GM12878 (cell line): ENCODE results near the gene EIF4H. TPM values are rescaled to one million over a fixed set of nuclear protein-coding genes. Genes with fewer than 3 reads are reported as not detected.

Experiments used
- ATAC-seq: fragments of 200-7000 bp; cut with Tn5 transposase; 3 replicates; pipeline ENCODE4 v1.9.1; 2020; ENCODE audit warnings: mild to moderate bottlenecking, moderate library complexity
- BruUV-seq: library from RNA; stranded (reverse); fragments of 400-500 nt; replicated peaks from 2 replicates; lab custom pipeline; 2021; lab: Mats Ljungman, UMichigan
- CTCF ChIA-PET: fragments of 300-600 bp; sonication (Branson Sonifier 250); formaldehyde crosslinking; extraction: SDS; loops from one replicate; lab custom pipeline; 2021; ENCODE audit warnings: inconsistent platforms; lab: Yijun Ruan, JAX
- POLR2A ChIA-PET: fragments of 350-600 bp; formaldehyde crosslinking; extraction: SDS; loops from one replicate; lab custom pipeline; 2021; ENCODE audit warnings: inconsistent platforms; lab: Charles Lee
- RAD21 ChIA-PET: fragments of 300-600 bp; sonication (Branson Sonifier 250); formaldehyde crosslinking; loops from one replicate; lab custom pipeline; 2023; ENCODE audit warnings: antibody characterized with exemption; ENCODE audit not compliant: unreplicated experiment; lab: Charles Lee
- SMC1A ChIA-PET: fragments of 300-600 bp; sonication (Branson Sonifier 250); formaldehyde crosslinking; loops from one replicate; lab custom pipeline; 2023; ENCODE audit not compliant: unreplicated experiment, uncharacterized antibody; lab: Charles Lee
- DNase-seq: peaks from one replicate; pipeline ENCODE4 v3.0.0-alpha.2; 2011; ENCODE audit warnings: low read depth, low spot score
- FAIRE-seq: peaks from 3 replicates; lab custom pipeline; 2011; peaks lifted over from hg19 to GRCh38; lab: Jason Lieb, UNC
- H2AFZ ChIP-seq: 2 replicates; pipeline ENCODE4 v1.6.0; 2011; ENCODE audit warnings: low read depth, low read length, control low read depth; ENCODE audit not compliant: control insufficient read depth
- H3K27ac ChIP-seq: 2 replicates; pipeline ENCODE4 v1.5.1; 2011; ENCODE audit warnings: control low read depth; ENCODE audit not compliant: control insufficient read depth, insufficient read depth
- H3K27me3 ChIP-seq, 2 experiments: replicated peaks in 1 of 2; 2 replicates each; pipeline versions ENCODE4 v1.6.0 to v1.6.1; 2011; ENCODE audit warnings: low read length in 1 of 2; ENCODE audit not compliant: control insufficient read depth in 2 of 2, insufficient read depth in 2 of 2
- H3K36me3 ChIP-seq, 2 experiments: 2 replicates each; pipeline ENCODE4 v1.5.1; 2011; ENCODE audit warnings: low read length in 1 of 2; ENCODE audit not compliant: control insufficient read depth in 2 of 2, insufficient read depth in 2 of 2
- H3K4me1 ChIP-seq: 2 replicates; pipeline ENCODE4 v1.6.1; 2011; ENCODE audit warnings: mild to moderate bottlenecking, low read length, moderate library complexity, mixed read lengths; ENCODE audit not compliant: control insufficient read depth, insufficient read depth
- H3K4me2 ChIP-seq: 2 replicates; pipeline ENCODE4 v1.6.0; 2011; ENCODE audit warnings: control low read depth; ENCODE audit not compliant: control insufficient read depth, insufficient read depth
- H3K4me3 ChIP-seq: fragments of 200-600 bp; sonication (generic); 2 replicates; pipeline ENCODE4 v1.5.1; 2016
- H3K79me2 ChIP-seq: 2 replicates; pipeline ENCODE4 v1.6.0; 2011; ENCODE audit warnings: low read length; ENCODE audit not compliant: control insufficient read depth, insufficient read depth
- H3K9ac ChIP-seq: 2 replicates; pipeline ENCODE4 v1.8.0; 2011; ENCODE audit warnings: low read length, control low read depth, mixed read lengths; ENCODE audit not compliant: control insufficient read depth, insufficient read depth
- H3K9me3 ChIP-seq: replicated peaks from 3 replicates; pipeline ENCODE4 v1.5.1; 2011; ENCODE audit warnings: mild to moderate bottlenecking, low read length; ENCODE audit not compliant: control insufficient read depth, insufficient read depth
- H4K20me1 ChIP-seq: 2 replicates; pipeline ENCODE4 v1.6.0; 2011; ENCODE audit not compliant: control insufficient read depth, insufficient read depth
- BACH1 ChIP-seq: fragments of 450-650 bp; IDR thresholded peaks from 2 replicates; pipeline ENCODE4 v1.6.1; 2017; ENCODE audit warnings: mild to moderate bottlenecking, borderline replicate concordance
- BMI1 ChIP-seq: fragments of 450-650 bp; IDR thresholded peaks from 2 replicates; pipeline ENCODE4 v1.6.1; 2016; ENCODE audit warnings: mild to moderate bottlenecking, moderate library complexity, borderline replicate concordance
- EED ChIP-seq: sonication (generic); IDR thresholded peaks from 2 replicates; pipeline ENCODE4 v1.6.1; 2016; ENCODE audit warnings: antibody characterized with exemption, low read depth
- JUNB ChIP-seq: IDR thresholded peaks from 2 replicates; pipeline ENCODE4 v1.6.1; 2016; ENCODE audit warnings: antibody characterized with exemption, mild to moderate bottlenecking
- JUND ChIP-seq: IDR thresholded peaks from 2 replicates; pipeline ENCODE4 v1.6.1; 2012; ENCODE audit warnings: low read depth, mild to moderate bottlenecking, low read length, improper control_type of control experiment, moderate library complexity
- MAX ChIP-seq: IDR thresholded peaks from 2 replicates; pipeline ENCODE4 v1.6.1; 2012; ENCODE audit warnings: low read depth, low read length, improper control_type of control experiment
- NBN ChIP-seq: fragments of 450-650 bp; IDR thresholded peaks from 2 replicates; pipeline ENCODE4 v1.6.1; 2016
- NFIC ChIP-seq: IDR thresholded peaks from 2 replicates; pipeline ENCODE4 v1.6.1; 2012; ENCODE audit warnings: low read depth, mild to moderate bottlenecking, inconsistent platforms, low read length, moderate library complexity
- RAD21 ChIP-seq: IDR thresholded peaks from 2 replicates; pipeline ENCODE4 v1.6.1; 2011; ENCODE audit warnings: mild to moderate bottlenecking, low read depth, low read length, moderate library complexity; ENCODE audit not compliant: insufficient read depth
- RAD51 ChIP-seq: fragments of 450-650 bp; IDR thresholded peaks from 2 replicates; pipeline ENCODE4 v1.6.1; 2016; ENCODE audit warnings: moderate library complexity, mild to moderate bottlenecking, inconsistent platforms
- RELA ChIP-seq: fragments of 450-650 bp; IDR thresholded peaks from 2 replicates; pipeline ENCODE4 v1.8.0; 2014; ENCODE audit warnings: borderline replicate concordance; ENCODE audit not compliant: partially characterized antibody
- SMAD5 ChIP-seq: IDR thresholded peaks from 2 replicates; pipeline ENCODE4 v1.6.1; 2016; ENCODE audit warnings: antibody characterized with exemption, low read depth
- SMARCA5 ChIP-seq: fragments of 450-650 bp; IDR thresholded peaks from 2 replicates; pipeline ENCODE4 v1.6.1; 2017; ENCODE audit warnings: mild to moderate bottlenecking
- SMC3 ChIP-seq: IDR thresholded peaks from 2 replicates; pipeline ENCODE4 v1.6.1; 2011; ENCODE audit warnings: low read length, improper control_type of control experiment, borderline replicate concordance
- SPI1 ChIP-seq: IDR thresholded peaks from 2 replicates; pipeline ENCODE4 v1.6.1; 2011; ENCODE audit warnings: low read depth, mild to moderate bottlenecking, low read length, moderate library complexity, borderline replicate concordance; ENCODE audit not compliant: insufficient read depth
- YBX1 ChIP-seq: fragments of 450-650 bp; IDR thresholded peaks from 2 replicates; pipeline ENCODE4 v1.6.1; 2016; ENCODE audit warnings: antibody characterized with exemption
- ZBTB4 ChIP-seq: fragments of 450-650 bp; formaldehyde crosslinking; IDR thresholded peaks from 2 replicates; pipeline ENCODE4 v1.4.0; 2022; ENCODE audit warnings: mild to moderate bottlenecking, moderate library complexity
- ZNF24 ChIP-seq: fragments of 450-650 bp; IDR thresholded peaks from 2 replicates; pipeline ENCODE4 v1.6.1; 2017; ENCODE audit warnings: antibody characterized with exemption, mild to moderate bottlenecking
- WGBS: methylation state at CpG from one replicate; pipeline ENCODE4 v1.1.6; 2016; ENCODE audit warnings: low lambda C conversion rate; ENCODE audit not compliant: insufficient replicate concordance, insufficient coverage; ENCODE audit errors: missing lambda C conversion rate; 5-methylcytosine and 5-hydroxymethylcytosine counted together
- in situ Hi-C: fragments of 300-500 bp; cut with MboI; formaldehyde crosslinking; loops from 9 replicates; pipeline ENCODE4 v1.14.3; 2018; ENCODE audit warnings: mixed read lengths
- intact Hi-C: fragments of 100-400 bp; cut with micrococcal nuclease; formaldehyde crosslinking; loops from one replicate; pipeline ENCODE4 v1.14.2; 2022; ENCODE audit not compliant: unreplicated experiment
- polyA plus RNA-seq, 11 experiments: library from polyadenylated mRNA; depleted of rRNA in 4 of 11; unstranded in 6 of 11; stranded (reverse) in 5 of 11; fragments of >200 nt; fragmentation: Nextera tagmentation in 4 of 11; fragmentation: Illumina TruSeq in 1 of 11; extraction: Ambion mirVana in 4 of 11; extraction: Trizol in 1 of 11; gene quantifications; 1 replicate in 1 of 11; 2 replicates in 10 of 11; pipeline versions ENCODE4 v1.2.1 to v1.2.3, GENCODE V29; 2011 to 2016; ENCODE audit warnings: inconsistent platforms in 2 of 11, missing spikeins in 2 of 11, low read depth in 1 of 11
- total RNA-seq, 4 experiments: library from RNA; depleted of rRNA in 3 of 4; stranded (reverse); fragments of >200 nt in 3 of 4; fragmentation: Illumina TruSeq in 1 of 4; extraction: Trizol in 1 of 4; gene quantifications; 2 replicates each; pipeline versions ENCODE4 v1.2.1 to v1.2.3, GENCODE V29; 2013 to 2021

EIF4H gene
- total and polyA plus RNA-seq, 10 of the 15 experiments (the other 5 are each of a cell fraction or from before 2014, with no cell fraction given) = 9.9 to 443 (median 258) TPM

GRCh38 chr7:74148491-74148890 lies 25.7 kb upstream of the EIF4H start:
- no peaks in the 10 kb centered on the region for H4K20me1 ChIP-seq
- ChIA-PET CTCF (interaction anchor here (0.6 to 1.1 kb wide), 2 partner anchors 36 to 334 kb away, joined by 3 to 5 read pairs; no protein-coding TSS in a partner anchor), SMC1A (no interaction called here), RAD21 (no interaction called here), POLR2A (no interaction called here)
- no peak overlapping the region for H2AFZ ChIP-seq
- no peaks in the 10 kb centered on the region for H3K4me1 ChIP-seq
- no peak for TF ChIP-seq ZNF24
- TF ChIP-seq BMI1 = no peak
- TF ChIP-seq BACH1 = no peak
- no peak for TF ChIP-seq RAD21
- no peak for TF ChIP-seq JUND
- TF ChIP-seq MAX = no peak
- no peak for TF ChIP-seq JUNB
- no peak for TF ChIP-seq SMC3
- no peak for TF ChIP-seq RAD51
- no peak for TF ChIP-seq SPI1
- TF ChIP-seq SMARCA5 = no peak
- no peak for TF ChIP-seq NBN
- no peak for TF ChIP-seq SMAD5
- no peak for TF ChIP-seq NFIC
- no peak for TF ChIP-seq YBX1
- no peak for TF ChIP-seq EED
- no peak for TF ChIP-seq RELA
- TF ChIP-seq ZBTB4 = no peak
- H3K79me2 ChIP-seq = no peaks in the 10 kb centered on the region
- H3K27me3 ChIP-seq = no peaks in the 10 kb centered on the region
- no peak overlapping the region for H3K27ac ChIP-seq
- WGBS = 52% methylated on average over 1 of the region's 1 CpG
- H3K9me3 ChIP-seq = no peaks in the 10 kb centered on the region; the same call in 2 of the 3 replicates
- ATAC-seq = no peak
- H3K4me3 ChIP-seq = no peak overlapping the region
- in situ Hi-C loops = no loop called here
- no peak for DNase-seq
- no peak overlapping the region for H3K4me2 ChIP-seq
- intact Hi-C loops = no loop called here
- H3K36me3 ChIP-seq = no peaks in the 10 kb centered on the region
- H3K9ac ChIP-seq = no peak overlapping the region
- BruUV-seq = no TSS peak
- FAIRE-seq = no peak
